ENCODE results near the gene TM9SF2.

Gene TM9SF2

GRCh38 chr13:99495466-99496183, 5.6 kb upstream of the TM9SF2 start:
- DNase-seq (ENCODE audit: low read depth in 2 of 2) = no peak

- DNase-seq (ENCODE audit: low read depth in 2 of 2) = peak in 1 of 2 donors; percentile 45
Measured at GRCh38 chr13:99496184-99497142, 4.8 kb upstream of the TM9SF2 start.

- peak; percentile 95 to 97 for DNase-seq (ENCODE audit: low read depth in 2 of 2)
Measured at GRCh38 chr13:99498171-99499161, 2.8 kb upstream of the TM9SF2 start.

DNA sequence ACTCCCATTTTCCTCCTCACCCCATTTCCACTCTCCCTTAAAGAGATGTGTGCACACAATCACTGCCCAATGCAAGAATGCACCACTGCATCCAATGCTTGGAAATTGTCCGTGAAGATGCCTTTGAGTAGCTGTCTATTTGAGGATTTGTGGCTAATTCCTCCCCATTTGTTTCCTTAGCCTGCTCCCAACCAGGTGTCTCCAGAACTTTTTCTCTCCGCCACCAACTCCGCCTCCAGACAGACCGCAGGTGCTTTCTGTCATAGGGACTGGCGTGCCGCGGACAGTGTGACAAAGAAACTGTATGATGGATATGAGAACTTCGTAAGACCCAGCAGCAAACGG, 461 bp upstream of the TM9SF2 start:
- no peak for DNase-seq (ENCODE audit: low read depth in 2 of 2)

- peak in 1 of 2 donors; percentile 12 for DNase-seq (ENCODE audit: low read depth in 2 of 2)
Measured at GRCh38 chr13:99501848-99502301, 603 bp downstream of the TM9SF2 start.

DNA sequence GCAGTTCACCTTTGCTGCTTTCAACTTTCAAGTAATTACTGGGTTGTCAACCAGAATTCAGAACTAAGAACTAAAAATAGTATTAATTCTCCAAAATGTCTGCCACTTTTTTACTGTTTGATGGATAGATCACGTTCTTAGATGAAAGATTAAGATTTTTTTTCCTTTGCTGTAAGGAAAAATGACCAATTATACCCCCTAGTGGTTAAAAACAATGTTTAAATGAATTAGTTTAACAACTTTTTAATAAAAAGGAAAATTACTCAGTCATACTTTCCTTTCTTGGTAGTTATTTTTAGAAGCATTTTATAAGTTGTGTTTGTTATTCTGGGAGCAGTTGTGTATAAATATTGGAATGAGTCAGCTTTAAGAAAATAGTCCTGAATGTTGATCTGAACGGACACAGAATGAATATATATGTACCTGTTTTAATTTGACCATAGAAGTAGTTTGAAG, 4.6 kb downstream of the TM9SF2 start:
- DNase-seq (ENCODE audit: low read depth in 2 of 2) = no peak

DNA sequence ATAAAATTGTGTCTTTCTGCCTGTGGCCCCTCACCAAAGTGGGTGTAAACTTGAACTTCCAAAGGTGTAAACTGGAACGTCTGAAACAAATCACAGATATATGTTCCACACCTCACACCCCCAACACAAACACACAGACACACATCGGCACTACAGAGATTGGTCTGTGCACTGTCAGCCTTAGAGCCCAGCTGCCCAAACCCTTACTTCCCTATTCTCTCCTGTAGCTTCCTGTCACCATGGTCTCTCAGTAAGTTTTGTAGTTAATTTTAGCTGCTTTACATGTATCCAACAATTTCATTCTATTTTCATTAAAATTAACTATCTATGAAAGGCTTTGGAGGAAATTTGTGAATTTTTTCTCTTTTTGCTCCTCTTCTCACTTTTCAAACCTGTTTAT, 5.4 kb downstream of the TM9SF2 start:
- DNase-seq (ENCODE audit: low read depth in 2 of 2) = no peak

GRCh38 chr13:99507054-99507453, 5.8 kb downstream of the TM9SF2 start:
- DNase-seq (ENCODE audit: low read depth in 2 of 2) = no peak

DNA sequence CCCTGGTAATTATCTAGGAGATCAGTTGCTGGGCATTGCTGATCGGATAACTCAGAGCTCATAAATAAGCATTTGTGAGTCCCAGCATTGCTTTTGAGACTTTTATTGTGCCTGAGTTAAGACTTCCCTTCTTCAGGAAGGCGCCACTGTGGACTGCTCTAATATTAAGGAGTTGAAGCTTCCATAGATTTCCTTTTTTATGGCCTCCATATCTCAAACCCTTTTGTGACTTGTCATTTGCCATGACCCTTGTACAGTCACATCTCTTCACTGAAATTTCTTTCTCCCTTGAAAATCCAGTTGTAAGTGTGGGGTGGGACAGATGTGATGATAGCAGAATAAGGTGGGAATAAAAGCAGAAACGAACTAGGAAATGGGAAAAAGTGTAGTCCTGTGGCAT, 6.3 kb downstream of the TM9SF2 start:
- no peak for DNase-seq (ENCODE audit: low read depth in 2 of 2)

- no peak for DNase-seq (ENCODE audit: low read depth in 2 of 2)
Measured at GRCh38 chr13:99507986-99508385, 6.7 kb downstream of the TM9SF2 start.

DNA sequence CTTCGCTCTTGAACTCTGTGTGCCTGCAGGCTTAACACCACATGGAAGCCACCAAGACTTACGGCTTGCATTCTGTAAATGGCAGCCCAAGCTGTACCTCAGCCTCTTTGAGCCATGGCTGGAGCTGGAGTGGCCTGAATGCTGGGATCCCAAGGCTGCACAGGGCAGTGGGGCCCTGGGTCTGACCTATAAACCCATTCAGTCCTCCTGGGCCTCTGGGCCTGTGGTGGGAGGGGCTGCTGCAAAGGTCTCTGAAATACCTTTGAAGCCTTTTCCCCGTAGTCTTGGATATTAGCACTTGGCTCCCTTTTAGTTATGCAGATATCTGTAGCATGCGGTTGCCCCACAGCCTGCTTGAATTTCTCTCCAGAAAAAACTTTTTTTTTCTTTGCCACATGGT, 8.2 kb downstream of the TM9SF2 start:
- DNase-seq (ENCODE audit: low read depth in 2 of 2) = no peak

DNA sequence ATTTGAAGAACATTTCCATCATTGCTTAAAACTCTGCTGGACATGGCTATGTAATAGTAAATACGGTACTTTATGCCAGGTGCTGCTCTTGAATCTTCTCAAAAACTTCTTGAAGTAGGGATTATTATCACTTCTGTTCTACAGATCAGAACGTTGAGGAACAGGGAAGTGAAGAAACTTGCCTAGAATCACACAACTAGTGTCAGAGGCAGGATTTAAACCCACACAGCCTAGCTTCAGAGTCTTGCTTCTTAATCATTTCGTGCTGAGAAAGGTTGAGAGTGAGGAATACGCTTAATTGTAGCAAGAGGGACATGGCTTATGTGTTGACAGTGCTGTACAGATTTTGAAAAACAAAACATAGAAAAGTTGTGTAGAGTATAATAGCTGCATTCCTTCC, 13.5 kb downstream of the TM9SF2 start:
- DNase-seq (ENCODE audit: low read depth in 2 of 2) = no peak

DNA sequence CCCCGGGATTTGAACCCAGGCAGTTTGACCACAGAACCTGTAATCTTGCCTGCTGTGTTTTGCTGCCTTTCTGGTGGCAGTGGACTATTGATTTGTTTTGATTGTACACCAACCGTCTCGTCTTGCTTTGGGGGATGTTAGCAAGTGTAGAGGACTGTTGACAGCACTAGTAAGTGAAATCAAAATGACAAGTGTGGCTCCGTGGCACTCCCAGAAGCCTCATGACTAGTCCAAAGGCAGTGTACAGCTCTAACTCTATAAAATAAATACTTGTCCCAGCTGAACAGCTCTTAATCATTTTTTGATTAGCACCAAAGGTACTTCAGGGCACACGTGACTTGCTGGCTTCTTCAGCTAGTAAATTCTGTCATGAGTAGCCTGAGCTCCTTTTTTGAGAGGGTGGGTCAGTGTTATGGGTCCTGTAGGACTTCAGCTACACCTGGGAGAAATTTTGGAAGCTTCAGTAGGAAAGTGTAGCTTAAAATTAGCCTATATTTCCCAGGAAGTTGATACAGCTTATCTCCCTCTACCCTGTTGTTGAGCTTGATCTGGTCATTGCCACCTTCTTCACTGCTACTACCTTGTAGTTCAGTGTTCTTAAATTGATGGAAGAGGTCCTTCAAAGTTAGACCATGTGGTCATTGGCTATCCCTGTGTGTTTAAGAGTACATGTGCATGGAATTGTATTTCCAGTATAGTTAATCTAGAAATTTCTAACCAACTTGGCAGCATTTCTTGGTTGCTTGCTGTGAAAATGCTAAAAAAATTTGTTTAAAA, 15.1 kb downstream of the TM9SF2 start:
- no peak for DNase-seq (ENCODE audit: low read depth in 2 of 2)

DNA sequence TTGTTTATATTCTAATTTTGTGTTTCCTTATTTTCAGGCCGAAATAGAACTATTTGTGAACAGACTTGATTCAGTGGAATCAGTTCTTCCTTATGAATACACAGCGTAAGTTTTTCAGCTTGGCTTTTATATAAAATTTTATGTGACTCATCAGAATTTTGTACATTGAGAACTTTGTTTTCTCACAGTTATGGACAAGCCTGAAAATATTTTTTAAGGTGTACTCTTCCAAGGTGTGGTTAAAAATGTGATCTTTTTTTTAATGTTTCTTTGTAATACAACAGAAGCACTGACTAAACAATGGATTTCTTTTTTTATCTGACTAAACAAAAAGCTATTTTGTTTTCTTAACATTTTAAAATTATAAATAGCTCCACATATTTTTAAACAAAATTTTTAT, 16.3 kb downstream of the TM9SF2 start:
- DNase-seq (ENCODE audit: low read depth in 2 of 2) = no peak

DNA sequence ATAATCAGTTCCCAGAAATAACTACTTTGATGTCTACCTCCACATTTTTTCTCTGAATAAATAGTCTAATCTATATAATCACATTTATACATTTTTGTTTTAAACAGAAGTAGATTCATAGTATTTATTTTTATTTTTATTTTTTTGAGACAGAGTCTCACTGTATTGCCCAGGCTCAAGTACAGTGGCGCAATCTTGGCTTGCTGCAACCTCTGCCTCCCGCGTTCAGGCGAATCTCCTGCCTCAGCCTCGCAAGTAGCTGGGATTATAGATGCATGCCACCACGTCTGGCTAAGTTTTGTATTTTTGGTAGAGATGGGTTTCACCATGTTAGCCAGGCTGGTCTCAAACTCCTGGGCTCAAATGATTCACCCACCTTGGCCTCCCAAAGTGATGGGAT, 16.7 kb downstream of the TM9SF2 start:
- no peak for DNase-seq (ENCODE audit: low read depth in 2 of 2)

DNA sequence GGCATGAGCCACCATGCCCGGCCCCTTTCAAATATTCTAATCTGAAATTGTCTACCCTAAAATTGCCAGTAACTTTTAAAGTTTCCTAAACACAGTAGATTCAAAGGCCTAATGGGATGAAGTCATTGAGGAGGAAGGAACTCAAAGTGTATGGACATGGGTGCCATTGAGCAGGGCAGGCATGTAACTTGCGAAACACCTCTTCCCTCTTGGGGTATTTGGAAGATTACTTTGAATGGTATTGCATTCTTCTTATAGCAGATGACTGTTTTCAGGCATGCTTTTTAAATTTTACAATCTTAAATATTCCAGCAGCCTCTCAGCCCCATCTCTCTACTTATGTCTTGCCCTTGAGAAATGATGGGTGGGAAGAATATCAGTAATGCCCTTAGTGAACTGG, 21.0 kb downstream of the TM9SF2 start:
- DNase-seq (ENCODE audit: low read depth in 2 of 2) = no peak

- DNase-seq (ENCODE audit: low read depth in 2 of 2) = no peak
Measured at GRCh38 chr13:99523838-99524237, 22.6 kb downstream of the TM9SF2 start.

DNA sequence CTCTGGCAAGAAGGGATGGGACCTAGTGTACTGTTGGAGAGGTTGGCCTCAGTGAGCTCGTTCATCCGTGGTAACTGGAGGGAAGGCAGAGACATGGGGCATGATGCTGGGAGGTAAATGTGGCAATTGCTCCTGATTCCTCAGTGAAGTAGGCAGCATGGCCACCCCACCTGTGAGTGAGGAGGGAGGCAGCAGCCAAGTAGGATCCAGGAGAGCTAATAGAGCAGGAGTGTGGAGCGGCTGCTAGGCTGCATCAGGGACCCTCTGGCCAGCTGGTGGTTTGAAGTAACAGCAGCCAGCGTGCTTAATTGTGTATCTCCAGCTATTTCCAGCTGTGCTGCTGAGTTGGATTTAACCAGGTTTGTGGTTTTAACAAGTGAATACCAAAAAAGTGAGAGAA, 24.7 kb downstream of the TM9SF2 start:
- no peak for DNase-seq (ENCODE audit: low read depth in 2 of 2)

DNA sequence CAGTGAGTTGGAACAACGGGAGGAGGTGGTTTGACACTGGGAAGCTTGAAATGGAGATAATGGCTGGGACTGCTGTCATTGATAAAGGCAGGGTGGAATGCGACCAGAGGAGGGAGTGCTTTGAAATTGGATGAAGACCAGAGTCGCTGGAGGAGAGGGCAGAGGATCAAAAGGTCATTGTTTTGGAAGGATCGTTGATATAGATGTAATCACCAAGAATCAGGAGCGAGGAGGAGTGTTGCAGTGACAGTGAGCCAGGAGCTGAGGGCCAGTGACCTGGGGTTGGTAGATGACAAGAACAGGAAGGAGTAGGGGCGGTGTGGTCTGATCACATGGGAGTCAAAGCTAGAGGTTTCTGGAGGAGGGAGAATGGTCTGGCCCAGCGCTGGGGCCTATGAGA, 25.3 kb downstream of the TM9SF2 start:
- no peak for DNase-seq (ENCODE audit: low read depth in 2 of 2)

DNA sequence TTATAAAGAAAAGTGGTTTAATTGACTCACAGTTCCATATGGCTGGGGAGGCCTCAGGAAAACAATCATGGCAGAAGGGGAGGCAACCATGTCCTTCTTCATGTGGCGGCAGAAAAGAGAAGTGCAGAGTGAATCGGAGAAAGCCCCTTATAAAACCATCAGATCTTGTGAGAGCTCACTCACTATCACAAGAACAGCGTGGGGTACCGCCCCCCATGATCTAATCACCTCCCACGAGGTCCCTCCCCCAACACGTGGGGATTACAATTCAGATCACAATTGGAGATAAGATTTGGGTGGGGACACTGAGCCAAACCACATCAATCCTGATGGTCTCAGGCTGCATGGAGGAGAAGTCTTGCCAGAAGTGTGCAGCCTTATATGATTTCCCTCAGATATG, 26.0 kb downstream of the TM9SF2 start:
- no peak for DNase-seq (ENCODE audit: low read depth in 2 of 2)

- DNase-seq (ENCODE audit: low read depth in 2 of 2) = no peak
Measured at GRCh38 chr13:99528547-99528946, 27.3 kb downstream of the TM9SF2 start.

Measured in stimulated activated CD8-positive, alpha-beta memory T cell treated with anti-CD3 and anti-CD28 coated beads, Interleukin-2, amount 100 ng/mL, for 48 hours (primary cell).